ENCODE data around the gene TBC1D16. TPM values are rescaled to one million over a fixed set of nuclear protein-coding genes. Genes with fewer than 3 reads are reported as not detected.

TBC1D16 gene
- total RNA-seq, 1 experiment from 2014 or later: 85.8 TPM

- Histone ChIP-seq H4K91ac (ENCODE audit: insufficient read length, low read depth, low read length) (no peak overlapping the region), H3K79me1 (ENCODE audit: insufficient read depth, low read depth, low read length, poor library complexity, severe bottlenecking) (no peaks in the 10 kb centered on the region), H2BK20ac (ENCODE audit: low read depth, low read length, poor library complexity, severe bottlenecking) (no peak overlapping the region), H3K9ac (ENCODE audit: extremely low read depth, insufficient read length, low read length) (no peak overlapping the region), H2AK5ac (ENCODE audit: insufficient read length, low read length) (no peak overlapping the region), H3K23ac (ENCODE audit: insufficient read length, low read depth, low read length) (no peak overlapping the region), H3K18ac (ENCODE audit: insufficient read length, low read depth, low read length) (no peak overlapping the region), H3K23me2 (ENCODE audit: insufficient read length, low read depth, low read length, poor library complexity, severe bottlenecking) (no peaks in the 10 kb centered on the region), H3K4me2 (ENCODE audit: insufficient read depth, insufficient read length, low read length) (no peak overlapping the region), H3K79me2 (ENCODE audit: insufficient read depth, low read length) (no peaks in the 10 kb centered on the region), H2BK5ac (ENCODE audit: insufficient read length, low read length) (no peak overlapping the region), H2AFZ (ENCODE audit: low read length) (no peak overlapping the region), H3K4ac (ENCODE audit: low read depth, low read length) (no peak overlapping the region), H2BK120ac (ENCODE audit: low read depth, low read length, poor library complexity, severe bottlenecking) (no peak overlapping the region), H3K27ac (ENCODE audit: insufficient read length, low read depth, low read length) (no peak overlapping the region), H3K14ac (ENCODE audit: insufficient read depth, low read length) (no peak overlapping the region), H2BK12ac (ENCODE audit: insufficient read length, low read depth, low read length) (no peak overlapping the region), H4K8ac (replicated peaks; ENCODE audit: insufficient read length, low read depth, low read length) (no peak overlapping the region), H4K5ac (ENCODE audit: insufficient read length, low read depth, low read length) (no peak overlapping the region), H4K20me1 (ENCODE audit: control insufficient read depth, insufficient read depth, insufficient read length) (no peaks in the 10 kb centered on the region), H3K9me3 (ENCODE audit: control insufficient read depth, low read depth, low read length) (no peaks in the 10 kb centered on the region), H3K4me1 (ENCODE audit: insufficient read depth, low read length) (no peaks in the 10 kb centered on the region), H3T11ph (ENCODE audit: low read length) (no peak overlapping the region), H3K27me3 (ENCODE audit: insufficient read depth, low read length) (no peaks in the 10 kb centered on the region), H3K56ac (ENCODE audit: insufficient read length, low read depth, low read length) (no peak overlapping the region), H2BK15ac (ENCODE audit: low read depth, low read length) (no peak overlapping the region)
- Mint-ChIP-seq H3K27ac (no peak overlapping the region), H3K36me3 (ENCODE audit: insufficient read depth in 1 of 3, low read depth in 3 of 3) (peaks cover 30 to 37% (median 36%) of the 10 kb centered on the region in 3 experiments), H3K9me3 (peaks cover 6 to 16% of the 10 kb centered on the region in 2 experiments; a peak in 4 of 5 replicates), H3K4me1 (peaks cover 6% of the 10 kb centered on the region in 2 experiments), H3K27me3 (ENCODE audit: low read depth) (no peaks in the 10 kb centered on the region), H3K4me3 (no peak overlapping the region)
- no peak for DNase-seq
- TF ChIP-seq CTCF (conservative IDR thresholded peaks at IDR 0.05): no peak
- WGBS (ENCODE audit: extremely low coverage, insufficient read length, low lambda C conversion rate): 83% methylated on average over 1 of the region's 4 CpGs
These were observed 10.0 kb upstream of the TBC1D16 start for GRCh38 chr17:80045703-80046102.
